ENCODE results near the gene HNRNPM. TPM values are rescaled to one million over a fixed set of nuclear protein-coding genes. Genes with fewer than 3 reads are reported as not detected.

Gene HNRNPM
- total RNA-seq, 2 experiments from 2014 or later, result 269 to 272 TPM

DNA sequence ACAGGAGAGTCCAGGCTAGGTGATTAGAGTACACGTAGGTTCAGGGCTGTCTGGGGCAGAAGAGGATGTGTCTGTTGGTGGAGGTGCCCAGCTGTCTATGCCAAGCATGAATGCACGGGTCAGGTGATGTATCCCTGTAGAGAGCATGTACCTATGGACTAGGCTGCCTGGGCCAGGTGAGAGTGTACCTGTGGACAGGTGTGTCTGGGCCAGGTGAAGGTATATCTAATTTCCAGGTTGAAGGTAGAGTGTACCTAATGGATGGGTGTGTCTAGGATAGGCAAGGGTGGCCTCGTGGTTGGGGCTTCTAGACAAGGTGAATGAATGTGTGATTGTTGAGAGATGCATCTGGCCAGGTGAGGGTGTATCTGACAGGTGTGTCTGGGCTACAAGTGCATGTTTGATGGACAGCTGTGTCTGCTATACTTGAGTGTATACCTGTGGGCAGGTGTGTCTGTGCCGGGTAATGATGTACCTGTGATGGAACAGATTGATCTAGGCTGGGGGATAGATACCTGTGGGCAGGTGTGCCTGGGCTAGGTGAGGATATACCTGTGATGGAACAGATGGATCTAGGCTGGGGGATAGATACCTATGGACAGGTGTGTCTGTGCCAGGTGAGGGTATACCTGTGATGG lies 84.7 kb downstream of the HNRNPM start:
- Histone ChIP-seq H3K27ac (ENCODE audit: low read depth in 1 of 2, low read length in 2 of 2) (no peak overlapping the region), H3K4me1 (ENCODE audit: insufficient read depth, low read length) (peaks cover 10% of the 10 kb centered on the region), H3K9me3 (ENCODE audit: control insufficient read depth in 1 of 2, insufficient read depth in 1 of 2, low read length in 2 of 2) (no peaks in the 10 kb centered on the region), H3K27me3 (ENCODE audit: control insufficient read depth in 1 of 2, insufficient read depth in 2 of 2, low read length in 2 of 2) (no peaks in the 10 kb centered on the region), H3K4me3 (ENCODE audit: low read length) (no peak overlapping the region), H3K36me3 (ENCODE audit: insufficient read depth, low read length) (peaks cover 70% of the 10 kb centered on the region)
- H3K9me3 Mint-ChIP-seq, result no peaks in the 10 kb centered on the region
- ChIA-PET POLR2A (no interaction called here), CTCF (no interaction called here)
- H3K27ac Mint-ChIP-seq, result no peak overlapping the region
- ATAC-seq (ENCODE audit: poor library complexity) (no peak), DNase-seq (peak in 1 of 14 experiments; percentile 7)
- H3K27me3 Mint-ChIP-seq, result no peaks in the 10 kb centered on the region
- peaks cover 12% of the 10 kb centered on the region for H3K4me1 Mint-ChIP-seq (ENCODE audit: low read depth)
- peaks cover 39% of the 10 kb centered on the region for H3K36me3 Mint-ChIP-seq (ENCODE audit: low read depth)
- no peak overlapping the region for H3K4me3 Mint-ChIP-seq
- TF ChIP-seq, protein P1, sequence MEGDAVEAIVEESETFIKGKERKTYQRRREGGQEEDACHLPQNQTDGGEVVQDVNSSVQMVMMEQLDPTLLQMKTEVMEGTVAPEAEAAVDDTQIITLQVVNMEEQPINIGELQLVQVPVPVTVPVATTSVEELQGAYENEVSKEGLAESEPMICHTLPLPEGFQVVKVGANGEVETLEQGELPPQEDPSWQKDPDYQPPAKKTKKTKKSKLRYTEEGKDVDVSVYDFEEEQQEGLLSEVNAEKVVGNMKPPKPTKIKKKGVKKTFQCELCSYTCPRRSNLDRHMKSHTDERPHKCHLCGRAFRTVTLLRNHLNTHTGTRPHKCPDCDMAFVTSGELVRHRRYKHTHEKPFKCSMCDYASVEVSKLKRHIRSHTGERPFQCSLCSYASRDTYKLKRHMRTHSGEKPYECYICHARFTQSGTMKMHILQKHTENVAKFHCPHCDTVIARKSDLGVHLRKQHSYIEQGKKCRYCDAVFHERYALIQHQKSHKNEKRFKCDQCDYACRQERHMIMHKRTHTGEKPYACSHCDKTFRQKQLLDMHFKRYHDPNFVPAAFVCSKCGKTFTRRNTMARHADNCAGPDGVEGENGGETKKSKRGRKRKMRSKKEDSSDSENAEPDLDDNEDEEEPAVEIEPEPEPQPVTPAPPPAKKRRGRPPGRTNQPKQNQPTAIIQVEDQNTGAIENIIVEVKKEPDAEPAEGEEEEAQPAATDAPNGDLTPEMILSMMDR (IDR thresholded peaks at IDR 0.05), result no peak
- intact Hi-C loops (cut with DNase I, micrococcal nuclease), result no loop called here

DNA sequence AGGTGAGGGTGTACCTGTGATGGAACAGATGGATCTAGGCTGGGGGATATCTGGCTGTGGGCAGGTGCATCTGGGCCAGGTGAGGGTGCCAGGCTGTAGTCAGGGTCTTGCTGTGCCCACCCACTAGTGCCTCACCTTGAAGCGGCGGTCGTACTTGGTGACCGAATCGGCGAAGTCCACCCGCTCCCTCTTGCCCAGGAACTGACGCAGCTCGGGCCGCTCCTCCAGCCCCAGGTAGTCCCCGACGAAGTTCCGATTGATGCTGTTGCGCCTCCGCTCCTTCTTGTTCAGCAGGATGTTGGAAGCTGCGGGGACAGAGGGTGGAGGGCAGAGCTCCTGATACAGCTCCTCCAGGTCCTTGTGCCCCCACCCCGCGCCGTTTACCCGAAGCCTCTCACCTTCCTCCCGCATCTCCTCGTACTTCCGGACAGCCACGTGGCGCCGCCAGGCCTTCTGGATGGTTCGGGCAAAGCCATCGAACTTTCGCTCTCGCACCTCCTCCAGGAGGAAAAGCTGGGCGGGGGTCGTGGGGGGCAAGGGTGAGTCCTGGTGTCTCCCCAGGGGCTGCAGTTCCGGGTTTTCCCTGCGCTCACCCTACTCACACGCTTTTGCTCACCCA lies 85.4 kb downstream of the HNRNPM start:
- Mint-ChIP-seq H3K9me3 (no peaks in the 10 kb centered on the region), H3K27ac (no peak overlapping the region), H3K27me3 (no peaks in the 10 kb centered on the region), H3K4me1 (ENCODE audit: low read depth) (peaks cover 12% of the 10 kb centered on the region), H3K4me3 (no peak overlapping the region), H3K36me3 (ENCODE audit: low read depth) (peaks cover 36% of the 10 kb centered on the region)
- TF ChIP-seq, protein P1 (IDR thresholded peaks at IDR 0.05), result no peak
- ChIA-PET CTCF (no interaction called here), POLR2A (interaction anchor here (1.7 kb wide), 1 partner anchor 17 kb away, joined by 8 read pairs; the partner anchor contains the start of gene ZNF414)
- no peak for ATAC-seq (ENCODE audit: poor library complexity)
- intact Hi-C loops (cut with DNase I, micrococcal nuclease), result no loop called here
- Histone ChIP-seq H3K4me1 (ENCODE audit: insufficient read depth, low read length) (peaks cover 10% of the 10 kb centered on the region), H3K9me3 (ENCODE audit: control insufficient read depth in 1 of 2, insufficient read depth in 1 of 2, low read length in 2 of 2) (no peaks in the 10 kb centered on the region), H3K27ac (ENCODE audit: low read depth in 1 of 2, low read length in 2 of 2) (no peak overlapping the region), H3K4me3 (ENCODE audit: low read length) (no peak overlapping the region), H3K27me3 (ENCODE audit: control insufficient read depth in 1 of 2, insufficient read depth in 2 of 2, low read length in 2 of 2) (no peaks in the 10 kb centered on the region), H3K36me3 (ENCODE audit: insufficient read depth, low read length) (peaks cover 66% of the 10 kb centered on the region)
- DNase-seq, result peak in 1 of 14 experiments; percentile 11

- H3K27ac ChIP-seq (ENCODE audit: low read depth in 1 of 2, low read length in 2 of 2), result no peak overlapping the region
- Mint-ChIP-seq H3K9me3 (no peaks in the 10 kb centered on the region), H3K4me1 (ENCODE audit: low read depth) (peaks cover 12% of the 10 kb centered on the region), H3K4me3 (no peak overlapping the region), H3K36me3 (ENCODE audit: low read depth) (peaks cover 42% of the 10 kb centered on the region), H3K27me3 (no peaks in the 10 kb centered on the region), H3K27ac (no peak overlapping the region)
- peaks cover 60% of the 10 kb centered on the region for H3K36me3 ChIP-seq (ENCODE audit: insufficient read depth, low read length)
- H3K4me3 ChIP-seq (ENCODE audit: low read length), result no peak overlapping the region
- DNase-seq (no peak), ATAC-seq (ENCODE audit: poor library complexity) (no peak)
- POLR2A ChIA-PET, result interaction anchor here (0.6 to 1.7 kb wide), 3 partner anchors 12 to 40 kb away, joined by 3 to 8 read pairs (median 3); partner anchors contain the start of gene ZNF414
- H3K27me3 ChIP-seq (ENCODE audit: control insufficient read depth in 1 of 2, insufficient read depth in 2 of 2, low read length in 2 of 2), result no peaks in the 10 kb centered on the region
- intact Hi-C loops (cut with DNase I, micrococcal nuclease), result no loop called here
- CTCF ChIA-PET, result no interaction called here
- peaks cover 10% of the 10 kb centered on the region for H3K4me1 ChIP-seq (ENCODE audit: insufficient read depth, low read length)
- TF ChIP-seq, protein P1 (IDR thresholded peaks at IDR 0.05), result no peak
- no peaks in the 10 kb centered on the region for H3K9me3 ChIP-seq (ENCODE audit: control insufficient read depth in 1 of 2, insufficient read depth in 1 of 2, low read length in 2 of 2)
Measured at GRCh38 chr19:8531470-8531869, 86.7 kb downstream of the HNRNPM start.

Measured in CD4-positive, alpha-beta T cell (primary cell).